NCI-H146 treated with DMSO at 0.1 percent for 48 hours (cell line): Measurements from ENCODE around the gene LIPA.
"Not testable (repeated sequence)": the region's sequence is repeated elsewhere in the genome, so short reads cannot be mapped to it uniquely, and the experiment has no call there.

Experiments
- DNase-seq: peaks from one replicate; lab custom pipeline; 2025; ENCODE audit not compliant: unreplicated experiment; lab: John Stamatoyannopoulos, UW

The LIPA gene

DNA sequence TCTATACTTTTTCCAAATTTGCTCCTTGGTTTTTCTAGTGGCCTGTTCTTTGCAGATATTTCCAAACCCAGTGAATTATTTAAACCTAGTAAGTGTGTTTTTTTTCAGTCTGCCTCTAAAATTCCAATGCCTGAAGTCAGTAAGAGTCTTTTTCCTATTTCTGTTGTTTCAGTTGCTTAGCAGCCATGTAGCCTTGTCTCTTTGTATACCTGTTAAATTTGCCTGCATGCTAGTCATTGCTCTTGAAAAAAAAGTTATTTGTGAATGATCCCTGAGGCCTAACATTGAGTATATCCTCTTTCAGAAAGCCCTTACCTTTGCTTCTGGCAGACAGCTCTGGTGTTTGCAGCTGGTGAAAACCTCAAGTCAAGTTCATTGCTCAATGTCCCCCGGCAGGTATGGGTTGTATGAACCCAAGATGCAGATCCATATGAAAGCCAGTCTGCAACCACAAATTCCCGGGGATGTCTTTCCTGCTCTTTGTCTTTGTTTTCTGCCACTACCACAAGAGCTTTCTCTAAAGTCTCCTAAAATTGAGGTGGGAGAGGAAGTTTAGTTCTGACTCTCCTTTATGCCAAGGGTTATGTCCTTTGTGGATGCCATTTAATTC, 80.2 kb downstream of the LIPA start:
- no peak for DNase-seq

DNA sequence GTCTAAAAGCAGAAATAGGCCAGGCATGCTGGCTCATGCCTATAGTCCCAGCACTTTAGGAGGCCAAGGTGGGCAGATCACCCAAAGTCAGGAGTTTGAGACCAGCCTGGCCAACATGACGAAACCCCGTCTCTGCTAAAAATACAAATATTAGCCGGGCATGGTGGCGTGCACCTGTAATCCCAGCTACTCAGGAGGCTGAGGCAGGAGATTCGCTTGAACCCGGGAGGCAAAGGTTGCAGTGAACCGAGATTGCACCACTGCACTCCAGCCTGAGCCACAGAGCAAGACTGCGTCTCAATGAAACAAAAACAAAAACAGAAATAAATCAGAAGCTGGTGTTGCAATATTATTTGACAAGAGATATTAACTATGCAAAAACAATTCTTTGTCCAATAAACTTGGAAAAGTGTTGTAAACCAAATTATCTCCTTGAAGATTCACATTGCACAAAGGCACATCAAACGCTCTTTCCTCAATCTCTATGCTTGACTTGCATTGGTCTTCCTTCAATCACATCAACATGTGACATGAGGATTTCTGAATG, 83.1 kb downstream of the LIPA start:
- DNase-seq: not testable (repeated sequence)

DNA sequence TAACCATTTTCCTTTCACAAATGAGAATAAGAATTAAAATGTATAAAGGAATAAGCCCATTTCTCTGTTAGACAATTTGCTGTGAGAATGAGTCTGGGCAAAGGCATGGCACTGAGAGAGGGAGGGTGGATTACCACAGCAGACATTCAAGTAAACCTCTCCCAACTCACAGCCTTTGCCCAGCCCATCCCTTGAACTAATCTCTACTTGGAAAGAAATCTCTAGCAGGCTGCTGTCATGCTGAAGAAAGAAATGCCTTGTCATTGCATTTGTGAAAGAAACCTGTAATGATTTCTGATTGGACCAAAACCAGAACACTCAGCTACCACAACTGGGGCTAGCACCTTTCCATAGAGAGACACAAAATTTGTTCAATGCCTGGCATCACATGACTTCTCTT, 83.7 kb downstream of the LIPA start:
- DNase-seq: no peak

DNA sequence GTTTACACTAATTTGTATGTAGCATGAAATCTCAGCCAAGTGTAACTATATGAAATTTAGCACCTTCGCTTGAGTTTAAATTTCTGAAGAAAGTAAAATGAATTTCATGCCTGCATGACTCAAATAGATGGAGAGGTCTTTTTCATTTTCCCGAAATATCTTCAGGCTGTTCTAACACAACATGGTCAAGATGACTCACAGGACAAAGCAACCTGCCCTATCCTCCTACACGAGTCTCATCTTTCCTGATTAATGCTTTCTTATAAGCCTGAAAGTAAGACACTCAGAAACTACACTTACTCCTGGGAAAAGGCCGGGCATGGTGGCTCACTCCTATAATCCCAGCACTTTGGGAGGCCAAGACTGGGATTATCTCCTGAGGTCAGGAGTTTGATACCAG, 85.7 kb downstream of the LIPA start:
- DNase-seq: no peak

DNA sequence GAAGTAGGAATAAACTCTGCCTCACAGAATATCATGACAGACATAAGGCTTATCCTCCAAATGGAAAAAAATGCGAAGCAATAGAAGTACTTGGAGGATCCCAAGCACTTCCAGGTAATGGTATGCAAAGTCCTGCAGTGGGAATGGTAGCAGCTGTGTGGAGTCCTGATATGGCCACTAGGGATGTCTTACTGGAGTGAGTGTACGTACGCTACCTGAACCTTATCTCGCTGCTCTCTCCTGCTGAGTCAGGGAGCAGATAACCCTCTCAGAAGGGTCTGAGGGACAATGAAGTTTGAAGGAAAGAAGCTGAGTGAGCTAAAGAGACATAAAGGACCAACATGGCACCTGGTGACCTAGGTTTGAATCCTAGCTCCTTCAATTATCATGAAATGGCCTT, 86.7 kb downstream of the LIPA start:
- no peak for DNase-seq

DNA sequence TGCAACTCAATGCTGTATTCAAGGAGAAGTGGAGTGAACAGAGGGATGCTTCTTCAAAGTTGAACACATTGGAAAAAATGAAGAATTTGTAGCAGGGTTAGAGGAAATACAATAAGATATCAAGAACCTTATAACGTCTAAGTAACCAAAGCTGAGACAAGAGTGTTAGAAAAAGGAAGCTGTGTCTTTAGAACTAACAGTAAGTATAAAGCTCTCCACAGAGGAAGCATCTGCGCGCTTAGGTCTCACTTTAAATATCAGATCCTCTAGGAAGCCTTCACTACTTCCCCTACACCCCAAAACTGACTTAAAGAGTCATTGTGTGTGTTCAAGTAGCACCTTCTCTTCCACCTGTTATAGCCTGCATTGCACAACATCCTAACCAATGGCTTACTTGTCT, 87.5 kb downstream of the LIPA start:
- no peak for DNase-seq
